Measurements from ENCODE around the gene IFNGR1.
"Not testable (repeated sequence)": the region's sequence is repeated elsewhere in the genome, so short reads cannot be mapped to it uniquely, and the experiment has no call there.

IFNGR1 gene

GRCh38 chr6:137213331-137213740 is 5.8 kb downstream of the IFNGR1 start:
- no peak for DNase-seq (ENCODE audit: low read depth)

GRCh38 chr6:137211910-137212309 is 7.3 kb downstream of the IFNGR1 start:
- DNase-seq (ENCODE audit: low read depth): no peak

- no peak for DNase-seq (ENCODE audit: low read depth)
Observed at GRCh38 chr6:137210903-137211302, 8.3 kb downstream of the IFNGR1 start.

GRCh38 chr6:137208279-137208678 is 10.9 kb downstream of the IFNGR1 start:
- no peak for DNase-seq (ENCODE audit: low read depth)

GRCh38 chr6:137207457-137207856 is 11.7 kb downstream of the IFNGR1 start:
- not testable (repeated sequence) for DNase-seq (ENCODE audit: low read depth)

- DNase-seq (ENCODE audit: low read depth): no peak
Observed at GRCh38 chr6:137206577-137206976, 12.6 kb downstream of the IFNGR1 start.

GRCh38 chr6:137203256-137203655 is 15.9 kb downstream of the IFNGR1 start:
- no peak for DNase-seq (ENCODE audit: low read depth)

- DNase-seq (ENCODE audit: low read depth): no peak
Observed at GRCh38 chr6:137202078-137202477, 17.1 kb downstream of the IFNGR1 start.

GRCh38 chr6:137201006-137201405 is 18.2 kb downstream of the IFNGR1 start:
- no peak for DNase-seq (ENCODE audit: low read depth)

GRCh38 chr6:137200288-137200687 is 18.9 kb downstream of the IFNGR1 start:
- no peak for DNase-seq (ENCODE audit: low read depth)

- DNase-seq (ENCODE audit: low read depth): no peak
Observed at GRCh38 chr6:137197684-137198645, 21.2 kb downstream of the IFNGR1 start.

GRCh38 chr6:137193256-137194070 is 25.7 kb downstream of the IFNGR1 start:
- no peak for DNase-seq (ENCODE audit: low read depth)

GRCh38 chr6:137192821-137193220 is 26.4 kb downstream of the IFNGR1 start:
- DNase-seq (ENCODE audit: low read depth): no peak

- no peak for DNase-seq (ENCODE audit: low read depth)
Observed at GRCh38 chr6:137191670-137192069, 27.5 kb downstream of the IFNGR1 start.

- DNase-seq (ENCODE audit: low read depth): no peak
Observed at GRCh38 chr6:137191236-137191635, 27.9 kb downstream of the IFNGR1 start.

GRCh38 chr6:137190583-137191094 is 28.5 kb downstream of the IFNGR1 start:
- DNase-seq (ENCODE audit: low read depth): no peak

- DNase-seq (ENCODE audit: low read depth): no peak
Observed at GRCh38 chr6:137188855-137189254, 30.3 kb downstream of the IFNGR1 start.

GRCh38 chr6:137185290-137185689 is 33.9 kb downstream of the IFNGR1 start:
- DNase-seq (ENCODE audit: low read depth): no peak

GRCh38 chr6:137182654-137183073 is 36.5 kb downstream of the IFNGR1 start:
- DNase-seq (ENCODE audit: low read depth): no peak

- no peak for DNase-seq (ENCODE audit: low read depth)
Observed at GRCh38 chr6:137181891-137182653, 37.1 kb downstream of the IFNGR1 start.

- DNase-seq (ENCODE audit: low read depth): no peak
Observed at GRCh38 chr6:137177611-137178010, 41.6 kb downstream of the IFNGR1 start.

- DNase-seq (ENCODE audit: low read depth): no peak
Observed at GRCh38 chr6:137176729-137177128, 42.5 kb downstream of the IFNGR1 start.
